GM23338 (cell line): ENCODE data around the gene CTSF. TPM values are rescaled to one million over a fixed set of nuclear protein-coding genes. Genes with fewer than 3 reads are reported as not detected.

ENCODE experiments used
- ATAC-seq: fragments of 200-7000 bp; cut with Tn5 transposase; 3 replicates; pipeline ENCODE4 v1.9.1; 2020
- DNase-seq: peaks from one replicate; pipeline ENCODE4 v3.0.0-alpha.2; 2015; ENCODE audit warnings: low spot score
- H2AFZ ChIP-seq: fragments of 200-600 bp; sonication (generic); 2 replicates; pipeline ENCODE4 v1.8.0; 2016; ENCODE audit warnings: antibody characterized with exemption, mild to moderate bottlenecking, moderate library complexity
- H3F3A ChIP-seq: fragments of 200-600 bp; sonication (generic); replicated peaks from 2 replicates; pipeline ENCODE4 v1.8.0; 2017; ENCODE audit warnings: antibody characterized with exemption, mixed run types, low read depth
- H3K27ac ChIP-seq: fragments of 200-600 bp; sonication (generic); 2 replicates; pipeline ENCODE4 v1.6.1; 2016; ENCODE audit warnings: low read depth
- H3K27me3 ChIP-seq: fragments of 200-600 bp; sonication (generic); 2 replicates; pipeline ENCODE4 v1.8.0; 2016; ENCODE audit warnings: mild to moderate bottlenecking, mixed run types, moderate library complexity; ENCODE audit not compliant: insufficient read depth
- H3K36me3 ChIP-seq: fragments of 200-600 bp; sonication (generic); 2 replicates; pipeline ENCODE4 v1.8.0; 2016; ENCODE audit warnings: mild to moderate bottlenecking; ENCODE audit not compliant: insufficient read depth
- H3K4me1 ChIP-seq: fragments of 200-600 bp; sonication (generic); 2 replicates; pipeline ENCODE4 v1.8.0; 2016; ENCODE audit warnings: mild to moderate bottlenecking, moderate library complexity; ENCODE audit not compliant: insufficient read depth
- H3K4me2 ChIP-seq: fragments of 200-600 bp; sonication (generic); 2 replicates; pipeline ENCODE4 v1.7.1; 2017; ENCODE audit warnings: mixed run types
- H3K4me3 ChIP-seq: fragments of 200-600 bp; sonication (generic); 2 replicates; pipeline ENCODE4 v1.6.1; 2016; ENCODE audit warnings: mixed run types
- H3K79me2 ChIP-seq: fragments of 200-600 bp; sonication (generic); replicated peaks from 2 replicates; pipeline ENCODE4 v1.8.0; 2017; ENCODE audit warnings: mild to moderate bottlenecking; ENCODE audit not compliant: insufficient read depth
- H3K9me2 ChIP-seq: fragments of 200-600 bp; sonication (generic); 2 replicates; pipeline ENCODE4 v1.8.0; 2017; ENCODE audit not compliant: insufficient read depth
- H4K20me1 ChIP-seq: fragments of 200-600 bp; sonication (generic); replicated peaks from 2 replicates; pipeline ENCODE4 v1.8.0; 2017; ENCODE audit warnings: mild to moderate bottlenecking; ENCODE audit not compliant: insufficient read depth
- H3K27ac Mint-ChIP-seq: 2 replicates; pipeline ENCODE4 v1.8.0; 2020; ENCODE audit warnings: inconsistent platforms, mild to moderate bottlenecking, moderate library complexity, mixed read lengths
- H3K27me3 Mint-ChIP-seq: 3 replicates; pipeline ENCODE4 v1.8.0; 2022; ENCODE audit warnings: low read depth, mild to moderate bottlenecking, moderate library complexity, mixed read lengths, inconsistent platforms; ENCODE audit not compliant: insufficient read depth, poor library complexity
- H3K36me3 Mint-ChIP-seq: 3 replicates; pipeline ENCODE4 v1.8.0; 2021; ENCODE audit warnings: low read depth, mild to moderate bottlenecking, inconsistent platforms, moderate library complexity, mixed read lengths
- H3K4me1 Mint-ChIP-seq: 3 replicates; pipeline ENCODE4 v1.8.0; 2020; ENCODE audit warnings: mild to moderate bottlenecking, inconsistent platforms, mixed read lengths
- H3K4me3 Mint-ChIP-seq: 3 replicates; pipeline ENCODE4 v1.8.0; 2021; ENCODE audit warnings: moderate library complexity, mild to moderate bottlenecking, inconsistent platforms, mixed read lengths
- H3K9me3 Mint-ChIP-seq: 3 replicates; pipeline ENCODE4 v1.8.0; 2020; ENCODE audit warnings: moderate library complexity, mild to moderate bottlenecking, inconsistent platforms, mixed read lengths
- CREB1 ChIP-seq: fragments of 250-450 bp; sonication (Bioruptor Pico); IDR thresholded peaks from 2 replicates; pipeline ENCODE4 v1.5.0; 2020; ENCODE audit warnings: low read depth, mild to moderate bottlenecking, moderate library complexity
- CTCF ChIP-seq, 2 experiments: fragments of 200-600 bp in 1 of 2; sonication (generic) in 1 of 2; conservative IDR thresholded peaks; 2 replicates each; pipeline versions ENCODE4 v1.5.1 to v1.6.1; 2016 to 2017; ENCODE audit warnings: antibody characterized with exemption in 2 of 2, low read depth in 2 of 2, mild to moderate bottlenecking in 2 of 2, moderate library complexity in 1 of 2
- ETS1 ChIP-seq: IDR thresholded peaks from 2 replicates; pipeline ENCODE4 v1.6.1; 2016; ENCODE audit warnings: antibody characterized with exemption
- EZH2 ChIP-seq: fragments of 200-600 bp; sonication (generic); IDR thresholded peaks from one replicate; pipeline ENCODE4 v1.8.0; 2017; ENCODE audit warnings: antibody characterized with exemption, mild to moderate bottlenecking, low read depth; ENCODE audit not compliant: unreplicated experiment
- EZH2phosphoT487 ChIP-seq: fragments of 200-600 bp; sonication (generic); IDR thresholded peaks from one replicate; pipeline ENCODE4 v1.8.1; 2018; ENCODE audit warnings: antibody characterized with exemption; ENCODE audit not compliant: unreplicated experiment
- JUNB ChIP-seq: IDR thresholded peaks from one replicate; pipeline ENCODE4 v1.6.1; 2016; ENCODE audit warnings: antibody characterized with exemption; ENCODE audit not compliant: unreplicated experiment
- POLR2AphosphoS5 ChIP-seq: IDR thresholded peaks from 2 replicates; pipeline ENCODE4 v1.6.1; 2016; ENCODE audit warnings: antibody characterized with exemption, low read depth
- REST ChIP-seq: IDR thresholded peaks from one replicate; pipeline ENCODE4 v1.6.1; 2018; ENCODE audit warnings: antibody characterized with exemption; ENCODE audit not compliant: unreplicated experiment
- STAT1 ChIP-seq: IDR thresholded peaks from one replicate; pipeline ENCODE4 v1.6.1; 2016; ENCODE audit warnings: antibody characterized with exemption; ENCODE audit not compliant: unreplicated experiment
- ZNF114 ChIP-seq: fragments of 250-450 bp; sonication (Bioruptor Pico); IDR thresholded peaks from 2 replicates; pipeline ENCODE4 v1.5.0; 2020; ENCODE audit warnings: mild to moderate bottlenecking, moderate library complexity
- ZNF331 ChIP-seq: fragments of 250-450 bp; sonication (Bioruptor Pico); IDR thresholded peaks from 2 replicates; pipeline ENCODE4 v1.5.0; 2020; ENCODE audit warnings: low read depth, mild to moderate bottlenecking, moderate library complexity
- ZNF462 ChIP-seq: fragments of 250-450 bp; sonication (Bioruptor Pico); IDR thresholded peaks from 2 replicates; pipeline ENCODE4 v1.5.0; 2020; ENCODE audit warnings: mild to moderate bottlenecking, moderate library complexity
- polyA plus RNA-seq: library from polyadenylated mRNA; unstranded; fragments of >200 nt; fragmentation: Nextera tagmentation; extraction: Ambion mirVana; gene quantifications from 2 replicates; pipeline ENCODE4 v1.2.1, GENCODE V29; 2016
- total RNA-seq: library from RNA; depleted of rRNA; stranded (reverse); fragments of >200 nt; shearing (Covaris generic); gene quantifications from 2 replicates; pipeline ENCODE4 v1.2.3, GENCODE V29; 2014

Gene CTSF
- total and polyA plus RNA-seq, 2 experiments from 2014 or later, result 20.4 to 51.1 TPM

- Mint-ChIP-seq H3K36me3 (peaks cover 15% of the 10 kb centered on the region), H3K27ac (no peak overlapping the region), H3K4me3 (no peak overlapping the region), H3K27me3 (peaks cover 23% of the 10 kb centered on the region), H3K4me1 (peaks cover 21% of the 10 kb centered on the region), H3K9me3 (peaks cover 23% of the 10 kb centered on the region)
- Histone ChIP-seq H3K4me1 (peaks cover 23% of the 10 kb centered on the region), H4K20me1 (no peaks in the 10 kb centered on the region), H3F3A (peaks cover 11% of the 10 kb centered on the region; the same call in 1 of the 2 replicates), H3K27ac (peak overlapping the region; percentile 92), H3K36me3 (no peaks in the 10 kb centered on the region), H3K4me2 (no peak overlapping the region), H3K4me3 (no peak overlapping the region), H2AFZ (peak overlapping the region; percentile 91), H3K27me3 (peaks cover 6% of the 10 kb centered on the region; the same call in 1 of the 2 replicates), H3K79me2 (no peaks in the 10 kb centered on the region), H3K9me2 (no peaks in the 10 kb centered on the region)
- TF ChIP-seq ZNF331, result no peak
- no peak for TF ChIP-seq EZH2phosphoT487
- no peak for TF ChIP-seq POLR2AphosphoS5
- no peak for TF ChIP-seq JUNB
- TF ChIP-seq ZNF462 (CRISPR knock-in tag), result no peak
- TF ChIP-seq STAT1, result no peak
- no peak for TF ChIP-seq REST
- no peak for TF ChIP-seq EZH2
- no peak for TF ChIP-seq CREB1 (CRISPR knock-in tag)
- no peak for TF ChIP-seq CTCF (conservative IDR thresholded peaks at IDR 0.05; ENCODE audit: low read depth in 2 of 2)
- no peak for TF ChIP-seq ZNF114
- no peak for TF ChIP-seq ETS1
- ATAC-seq (no peak), DNase-seq (no peak)
Observed at GRCh38 chr11:66569076-66569475, 670 bp upstream of the CTSF start.
